ENCODE data around the gene PSKH1. TPM values are rescaled to one million over a fixed set of nuclear protein-coding genes. Genes with fewer than 3 reads are reported as not detected.
A peak's percentile ranks its signal among the peaks of the same experiment; 100 is the strongest.
"Not testable (repeated sequence)": the region's sequence is repeated elsewhere in the genome, so short reads cannot be mapped to it uniquely, and the experiment has no call there.

PSKH1 gene
- total RNA-seq, 1 donor from 2014 or later, result 44.5 TPM

- Mint-ChIP-seq H3K27ac (peak within 1 kb of the TSS; percentile 100), H3K4me1 (peaks cover 39% of the 10 kb centered on the region), H3K27me3 (ENCODE audit: low read depth) (no peaks in the 10 kb centered on the region), H3K36me3 (no peaks in the 10 kb centered on the region), H3K9me3 (no peaks in the 10 kb centered on the region), H3K4me3 (peak within 1 kb of the TSS; percentile 100)
- peak; percentile 78 to 87 for DNase-seq (ENCODE audit: low spot score in 2 of 2, unreplicated experiment in 2 of 2)
- TF ChIP-seq, protein P1, sequence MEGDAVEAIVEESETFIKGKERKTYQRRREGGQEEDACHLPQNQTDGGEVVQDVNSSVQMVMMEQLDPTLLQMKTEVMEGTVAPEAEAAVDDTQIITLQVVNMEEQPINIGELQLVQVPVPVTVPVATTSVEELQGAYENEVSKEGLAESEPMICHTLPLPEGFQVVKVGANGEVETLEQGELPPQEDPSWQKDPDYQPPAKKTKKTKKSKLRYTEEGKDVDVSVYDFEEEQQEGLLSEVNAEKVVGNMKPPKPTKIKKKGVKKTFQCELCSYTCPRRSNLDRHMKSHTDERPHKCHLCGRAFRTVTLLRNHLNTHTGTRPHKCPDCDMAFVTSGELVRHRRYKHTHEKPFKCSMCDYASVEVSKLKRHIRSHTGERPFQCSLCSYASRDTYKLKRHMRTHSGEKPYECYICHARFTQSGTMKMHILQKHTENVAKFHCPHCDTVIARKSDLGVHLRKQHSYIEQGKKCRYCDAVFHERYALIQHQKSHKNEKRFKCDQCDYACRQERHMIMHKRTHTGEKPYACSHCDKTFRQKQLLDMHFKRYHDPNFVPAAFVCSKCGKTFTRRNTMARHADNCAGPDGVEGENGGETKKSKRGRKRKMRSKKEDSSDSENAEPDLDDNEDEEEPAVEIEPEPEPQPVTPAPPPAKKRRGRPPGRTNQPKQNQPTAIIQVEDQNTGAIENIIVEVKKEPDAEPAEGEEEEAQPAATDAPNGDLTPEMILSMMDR (IDR thresholded peaks at IDR 0.05; ENCODE audit: unreplicated experiment), result no peak
These were observed 75.6 kb downstream of the PSKH1 start, which contains the start of gene SLC12A4 for GRCh38 chr16:67968400-67969253. TSS of gene SLC12A4 (minus strand) at chr16:67968637. CDS start at chr16:67968553, 84 bp downstream.

DNA sequence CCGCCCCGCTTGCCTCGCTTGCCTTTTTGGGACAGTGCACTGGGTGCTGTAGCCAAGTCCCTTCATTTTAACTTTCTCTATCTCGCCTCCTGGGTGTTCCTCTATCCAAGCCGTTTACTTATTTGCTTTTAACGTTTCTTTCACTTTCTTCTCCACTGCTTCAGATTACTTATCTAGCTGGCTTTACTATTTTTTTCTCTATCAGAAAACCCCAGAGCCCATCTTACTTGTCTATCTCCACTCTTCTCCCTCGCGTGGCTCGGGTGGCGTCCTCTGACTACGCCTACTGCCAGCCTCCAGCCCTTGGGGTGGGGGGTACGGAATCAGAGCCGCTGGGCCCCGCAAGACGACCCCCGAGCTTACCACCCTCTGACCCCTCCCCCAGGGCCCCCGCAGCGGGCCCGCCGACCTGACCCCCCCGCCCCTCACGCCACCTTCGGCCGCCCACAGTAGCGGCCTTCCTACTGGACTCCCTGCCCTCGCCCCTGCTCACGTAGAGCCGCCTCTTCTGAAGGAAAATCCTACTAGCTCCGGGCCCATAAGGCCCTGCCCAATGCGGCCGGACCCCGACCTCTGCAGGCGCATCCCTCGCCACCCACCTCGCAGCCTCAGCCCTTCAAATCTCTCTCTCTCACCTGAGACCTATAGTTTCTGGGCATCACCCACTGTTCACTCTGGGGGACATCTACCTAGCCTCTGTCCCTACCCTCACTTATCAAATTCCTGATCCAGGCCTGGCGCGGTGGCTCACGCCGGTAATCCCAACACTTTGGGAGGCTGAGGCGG, 76.4 kb downstream of the PSKH1 start:
- no peak for DNase-seq (ENCODE audit: low spot score in 2 of 2, unreplicated experiment in 2 of 2)
- TF ChIP-seq, protein P1 (IDR thresholded peaks at IDR 0.05; ENCODE audit: unreplicated experiment), result no peak
- H3K36me3 Mint-ChIP-seq, result no peaks in the 10 kb centered on the region
- H3K9me3 Mint-ChIP-seq, result no peaks in the 10 kb centered on the region
- H3K27ac Mint-ChIP-seq, result peak overlapping the region; percentile 88
- H3K4me3 Mint-ChIP-seq, result peak overlapping the region; percentile 100
- no peaks in the 10 kb centered on the region for H3K27me3 Mint-ChIP-seq (ENCODE audit: low read depth)
- peaks cover 36% of the 10 kb centered on the region for H3K4me1 Mint-ChIP-seq

DNA sequence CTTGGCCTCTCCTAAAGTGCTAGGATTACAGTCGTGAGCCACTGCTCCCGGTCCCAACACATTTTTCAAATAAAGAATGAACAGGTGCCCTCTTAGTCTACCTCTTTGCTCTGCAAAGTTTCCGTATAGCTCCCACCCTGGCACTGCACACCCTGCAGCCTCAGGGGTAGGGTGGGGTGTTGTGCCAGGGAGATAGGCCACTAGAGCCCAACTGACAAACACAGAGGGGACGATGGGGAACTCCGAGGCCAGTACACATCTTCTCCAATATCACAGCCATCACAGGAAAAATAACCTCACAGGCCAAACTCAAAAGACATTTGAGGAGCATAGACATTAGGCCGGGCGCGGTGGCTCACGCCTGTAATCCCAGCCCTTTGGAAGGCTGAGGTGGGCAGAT, 78.1 kb downstream of the PSKH1 start:
- TF ChIP-seq, protein P1 (IDR thresholded peaks at IDR 0.05; ENCODE audit: unreplicated experiment), result no peak
- Mint-ChIP-seq H3K4me3 (no peak overlapping the region), H3K9me3 (no peaks in the 10 kb centered on the region), H3K36me3 (no peaks in the 10 kb centered on the region), H3K4me1 (peaks cover 20% of the 10 kb centered on the region), H3K27me3 (ENCODE audit: low read depth) (no peaks in the 10 kb centered on the region), H3K27ac (no peak overlapping the region)
- DNase-seq (ENCODE audit: low spot score in 2 of 2, unreplicated experiment in 2 of 2), result no peak

GRCh38 chr16:67972285-67972684, 79.2 kb downstream of the PSKH1 start:
- DNase-seq (ENCODE audit: low spot score in 2 of 2, unreplicated experiment in 2 of 2); H3K4me1 Mint-ChIP-seq; H3K27me3 Mint-ChIP-seq (ENCODE audit: low read depth); H3K27ac Mint-ChIP-seq; H3K36me3 Mint-ChIP-seq; H3K4me3 Mint-ChIP-seq; H3K9me3 Mint-ChIP-seq: not testable (repeated sequence)

DNA sequence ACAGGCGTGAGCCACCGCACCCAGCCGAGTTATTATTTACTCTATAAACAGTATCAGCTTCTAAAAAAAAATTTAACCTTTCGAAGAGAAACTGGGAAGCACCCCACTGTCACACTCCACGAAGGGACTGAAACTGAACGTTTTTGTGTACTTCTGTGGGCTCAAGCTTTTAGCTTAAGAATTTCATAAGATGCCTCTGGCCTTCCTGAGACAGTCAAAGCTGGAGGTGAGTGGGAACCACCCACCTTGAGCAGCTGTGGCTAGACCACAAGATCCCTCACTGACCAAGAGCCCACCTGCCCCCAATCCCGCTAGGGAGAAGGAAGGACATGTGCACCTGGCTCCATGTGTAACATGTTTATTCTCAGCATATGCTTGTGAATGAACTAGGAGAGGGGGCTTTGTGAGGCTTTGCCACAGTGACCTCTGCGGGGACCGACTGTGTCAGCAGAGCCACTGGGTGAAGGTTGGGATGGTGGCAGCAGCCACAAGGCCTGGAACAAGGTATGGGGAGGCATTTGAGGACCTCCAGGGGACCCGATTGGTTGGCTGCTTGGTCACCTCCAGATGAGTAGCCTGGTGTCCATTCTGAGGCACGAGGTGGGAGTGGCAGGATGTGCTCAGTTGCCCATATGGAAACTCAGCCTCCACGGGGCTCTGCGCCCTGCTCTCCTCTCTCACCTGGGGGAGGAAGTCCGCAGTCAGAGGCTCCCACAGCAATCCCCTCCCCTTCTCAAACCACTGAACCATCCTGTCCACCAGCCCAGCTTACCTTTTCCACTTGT, 82.5 kb downstream of the PSKH1 start:
- Mint-ChIP-seq H3K9me3 (no peaks in the 10 kb centered on the region), H3K27me3 (ENCODE audit: low read depth) (peaks cover 2% of the 10 kb centered on the region), H3K36me3 (no peaks in the 10 kb centered on the region), H3K4me1 (no peaks in the 10 kb centered on the region), H3K4me3 (no peak overlapping the region), H3K27ac (no peak overlapping the region)
- TF ChIP-seq, protein P1 (IDR thresholded peaks at IDR 0.05; ENCODE audit: unreplicated experiment), result no peak
- no peak for DNase-seq (ENCODE audit: low spot score in 2 of 2, unreplicated experiment in 2 of 2)

Measured in mesothelial cell of epicardium (in vitro differentiated cells).